CD14-positive monocyte (primary cell): ENCODE data around the gene SNX33. TPM values are rescaled to one million over a fixed set of nuclear protein-coding genes. Genes with fewer than 3 reads are reported as not detected.
"Not testable (repeated sequence)": the region's sequence is repeated elsewhere in the genome, so short reads cannot be mapped to it uniquely, and the experiment has no call there.

Experiments used
- DNase-seq, 3 donors: peaks; one replicate each; pipeline ENCODE4 v3.0.0-alpha.2; 2011 to 2022
- H2AFZ ChIP-seq: 2 replicates; pipeline ENCODE4 v1.6.0; 2012; ENCODE audit warnings: mild to moderate bottlenecking, low read depth, low read length, inconsistent platforms; ENCODE audit not compliant: insufficient read depth, poor library complexity, severe bottlenecking
- H3K27ac ChIP-seq, 2 donors: 1 replicate in 1 of 2; 2 replicates in 1 of 2; pipeline ENCODE4 v1.5.1; 2012 to 2013; ENCODE audit warnings: low read length in 2 of 2, control low read depth in 1 of 2, inconsistent platforms in 1 of 2, low read depth in 1 of 2, mild to moderate bottlenecking in 1 of 2
- H3K27me3 ChIP-seq, 2 donors: one replicate each; pipeline versions ENCODE4 v1.6.0 to v1.6.1; 2011 to 2013; ENCODE audit warnings: low read length in 2 of 2; ENCODE audit not compliant: control insufficient read depth in 2 of 2, insufficient read depth in 2 of 2
- H3K36me3 ChIP-seq, 2 donors: replicated peaks in 1 of 2; 1 replicate in 1 of 2; 2 replicates in 1 of 2; pipeline versions ENCODE4 v1.5.1 to v1.6.1; 2012 to 2013; ENCODE audit warnings: low read length in 2 of 2, control low read depth in 1 of 2, inconsistent platforms in 1 of 2, mild to moderate bottlenecking in 1 of 2; ENCODE audit not compliant: insufficient read depth in 2 of 2, control insufficient read depth in 1 of 2
- H3K4me1 ChIP-seq, 2 donors: 1 replicate in 1 of 2; 2 replicates in 1 of 2; pipeline versions ENCODE4 v1.5.1 to v1.6.1; 2012 to 2013; ENCODE audit warnings: low read length in 2 of 2, control low read depth in 1 of 2, inconsistent platforms in 1 of 2, mild to moderate bottlenecking in 1 of 2, moderate library complexity in 1 of 2; ENCODE audit not compliant: insufficient read depth in 2 of 2, control insufficient read depth in 1 of 2
- H3K4me2 ChIP-seq: replicated peaks from 2 replicates; pipeline ENCODE3; 2012; ENCODE audit warnings: low read length, moderate library complexity, mild to moderate bottlenecking; ENCODE audit not compliant: poor library complexity, severe bottlenecking; ENCODE audit errors: extremely low read depth
- H3K4me3 ChIP-seq, 3 experiments: fragments of 200-600 bp in 1 of 3; sonication (generic) in 1 of 3; replicated peaks in 1 of 3; 1 replicate in 2 of 3; 2 replicates in 1 of 3; pipeline ENCODE4 v1.5.1; 2011 to 2013; ENCODE audit warnings: low read length in 3 of 3, mild to moderate bottlenecking in 3 of 3, control low read depth in 2 of 3, low read depth in 2 of 3, inconsistent platforms in 1 of 3, moderate library complexity in 1 of 3
- H3K79me2 ChIP-seq: 2 replicates; pipeline ENCODE4 v1.6.0; 2012; ENCODE audit warnings: mild to moderate bottlenecking, control low read depth, inconsistent platforms, low read length, moderate library complexity; ENCODE audit not compliant: insufficient read depth
- H3K9ac ChIP-seq: 2 replicates; pipeline ENCODE4 v1.6.0; 2017; ENCODE audit warnings: low read length, mild to moderate bottlenecking; ENCODE audit not compliant: insufficient read depth, poor library complexity, severe bottlenecking
- H3K9me3 ChIP-seq, 2 donors: replicated peaks in 1 of 2; 1 replicate in 1 of 2; 2 replicates in 1 of 2; pipeline versions ENCODE4 v1.5.1 to v1.6.1; 2012 to 2013; ENCODE audit warnings: low read length in 2 of 2, control low read depth in 1 of 2; ENCODE audit not compliant: control insufficient read depth in 1 of 2, insufficient read depth in 1 of 2
- H4K20me1 ChIP-seq: 2 replicates; pipeline ENCODE4 v1.6.0; 2012; ENCODE audit warnings: mild to moderate bottlenecking, low read length, control low read depth, moderate library complexity; ENCODE audit not compliant: insufficient read depth
- H3K27ac Mint-ChIP-seq, 7 donors: one replicate each; pipeline ENCODE4 v1.8.0; 2020; ENCODE audit warnings: mild to moderate bottlenecking in 7 of 7, mixed read lengths in 7 of 7, moderate library complexity in 6 of 7, inconsistent platforms in 2 of 7
- H3K27me3 Mint-ChIP-seq, 3 donors: one replicate each; pipeline ENCODE4 v1.8.0; 2021 to 2022; ENCODE audit warnings: low read depth in 3 of 3, mild to moderate bottlenecking in 3 of 3, mixed read lengths in 3 of 3, moderate library complexity in 3 of 3, inconsistent platforms in 1 of 3
- H3K36me3 Mint-ChIP-seq, 2 donors: one replicate each; pipeline ENCODE4 v1.8.0; 2020; ENCODE audit warnings: mixed read lengths in 2 of 2, inconsistent platforms in 1 of 2, mild to moderate bottlenecking in 1 of 2
- H3K4me1 Mint-ChIP-seq: one replicate; pipeline ENCODE4 v1.8.0; 2020; ENCODE audit warnings: mild to moderate bottlenecking, mixed read lengths
- H3K4me3 Mint-ChIP-seq, 2 donors: one replicate each; pipeline ENCODE4 v1.8.0; 2020; ENCODE audit warnings: mild to moderate bottlenecking in 2 of 2, mixed read lengths in 2 of 2, moderate library complexity in 1 of 2
- H3K9me3 Mint-ChIP-seq, 7 donors: one replicate each; pipeline ENCODE4 v1.8.0; 2020 to 2022; ENCODE audit warnings: mixed read lengths in 7 of 7, mild to moderate bottlenecking in 6 of 7, moderate library complexity in 6 of 7, inconsistent platforms in 2 of 7
- CTCF ChIP-seq: fragments of 200-600 bp; IDR thresholded peaks from one replicate; pipeline ENCODE4 v1.8.0; 2022; ENCODE audit warnings: antibody characterized with exemption, mild to moderate bottlenecking
- WGBS: methylation state at CpG from one replicate; pipeline ENCODE4 v1.1.5; 2013; ENCODE audit warnings: missing lambda C conversion rate; ENCODE audit not compliant: insufficient coverage; 5-methylcytosine and 5-hydroxymethylcytosine counted together
- intact Hi-C, 2 donors: fragments of 100-400 bp; cut with micrococcal nuclease; formaldehyde crosslinking; loops; one replicate each; pipeline versions ENCODE4 v1.15.0 to v1.15.1; 2023
- polyA plus RNA-seq, 3 donors: library from polyadenylated mRNA; depleted of rRNA in 1 of 3; unstranded in 2 of 3; stranded (reverse) in 1 of 3; fragments of 300-500 nt in 2 of 3; fragments of >200 nt in 1 of 3; fragmentation: Illumina TruSeq in 2 of 3; gene quantifications; 1 replicate in 2 of 3; 2 replicates in 1 of 3; pipeline ENCODE4 v1.2.3, GENCODE V29; 2012 to 2021

Gene SNX33
- polyA plus RNA-seq, 3 donors, result 2.4 to 4.8 (median 2.4) TPM

- Histone ChIP-seq H3K9me3 (no peaks in the 10 kb centered on the region), H2AFZ (no peak overlapping the region), H3K4me2 (no peak overlapping the region), H3K9ac (no peak overlapping the region), H4K20me1 (no peaks in the 10 kb centered on the region), H3K27me3 (no peaks in the 10 kb centered on the region), H3K79me2 (no peaks in the 10 kb centered on the region), H3K4me1 (peaks cover 20 to 25% of the 10 kb centered on the region in 2 donors), H3K27ac (no peak overlapping the region), H3K36me3 (no peaks in the 10 kb centered on the region), H3K4me3 (no peak overlapping the region)
- 94% methylated on average over 6 of the region's 6 CpGs for WGBS
- H3K9me3 Mint-ChIP-seq, result no peaks in the 10 kb centered on the region
- no peak for DNase-seq
- no peak overlapping the region for H3K27ac Mint-ChIP-seq
- intact Hi-C loops, result no loop called here
- peaks cover 0 to 4% (median 2%) of the 10 kb centered on the region in 3 donors for H3K27me3 Mint-ChIP-seq
- H3K4me3 Mint-ChIP-seq, result no peak overlapping the region
- peaks cover 22% of the 10 kb centered on the region for H3K4me1 Mint-ChIP-seq
- H3K36me3 Mint-ChIP-seq, result peaks cover 0 to 2% of the 10 kb centered on the region in 2 donors
- no peak for TF ChIP-seq CTCF
These were observed 56.5 kb downstream of the SNX33 start for GRCh38 chr15:75704263-75704615.

- no peaks in the 10 kb centered on the region for H3K9me3 Mint-ChIP-seq
- no peak overlapping the region for H3K9ac ChIP-seq
- peak overlapping the region in 1 of 7 donors; percentile 63 for H3K27ac Mint-ChIP-seq
- H3K4me1 Mint-ChIP-seq, result peaks cover 18% of the 10 kb centered on the region
- DNase-seq, result no peak
- H3K36me3 ChIP-seq, result no peaks in the 10 kb centered on the region
- H3K4me1 ChIP-seq, result peaks cover 16 to 21% of the 10 kb centered on the region in 2 donors
- no peaks in the 10 kb centered on the region for H3K27me3 ChIP-seq
- no peak for TF ChIP-seq CTCF
- H3K36me3 Mint-ChIP-seq, result peaks cover 0 to 2% of the 10 kb centered on the region in 2 donors
- H3K4me3 ChIP-seq, result no peak overlapping the region
- no peaks in the 10 kb centered on the region for H3K79me2 ChIP-seq
- WGBS, result 96% methylated on average over 4 of the region's 9 CpGs
- no peak overlapping the region for H2AFZ ChIP-seq
- H4K20me1 ChIP-seq, result no peaks in the 10 kb centered on the region
- H3K9me3 ChIP-seq, result no peaks in the 10 kb centered on the region
- no peak overlapping the region for H3K27ac ChIP-seq
- H3K4me3 Mint-ChIP-seq, result no peak overlapping the region
- H3K27me3 Mint-ChIP-seq, result peaks cover 0 to 5% (median 4%) of the 10 kb centered on the region in 3 donors
- H3K4me2 ChIP-seq, result no peak overlapping the region
- intact Hi-C loops, result no loop called here
These were observed 56.9 kb downstream of the SNX33 start for GRCh38 chr15:75704618-75705017.

- H3K4me2 ChIP-seq, H3K9me3 Mint-ChIP-seq, H3K9ac ChIP-seq, H2AFZ ChIP-seq, DNase-seq, H3K27me3 Mint-ChIP-seq, H3K79me2 ChIP-seq, H4K20me1 ChIP-seq, H3K27ac ChIP-seq, H3K4me3 Mint-ChIP-seq, H3K4me3 ChIP-seq, H3K27me3 ChIP-seq, H3K9me3 ChIP-seq, intact Hi-C loops, H3K36me3 Mint-ChIP-seq, H3K36me3 ChIP-seq: not testable (repeated sequence)
- Mint-ChIP-seq H3K4me1 (peaks cover 11% of the 10 kb centered on the region), H3K27ac (peak overlapping the region in 2 of 7 donors; percentile 4 to 35)
- WGBS, result no CpG with 5 or more reads among the region's 5 CpGs
- peaks cover 9 to 14% of the 10 kb centered on the region in 2 donors for H3K4me1 ChIP-seq
These were observed 57.7 kb downstream of the SNX33 start for GRCh38 chr15:75705375-75705774.
